Measurements from ENCODE around the gene GRM4.

GRM4 gene

DNA sequence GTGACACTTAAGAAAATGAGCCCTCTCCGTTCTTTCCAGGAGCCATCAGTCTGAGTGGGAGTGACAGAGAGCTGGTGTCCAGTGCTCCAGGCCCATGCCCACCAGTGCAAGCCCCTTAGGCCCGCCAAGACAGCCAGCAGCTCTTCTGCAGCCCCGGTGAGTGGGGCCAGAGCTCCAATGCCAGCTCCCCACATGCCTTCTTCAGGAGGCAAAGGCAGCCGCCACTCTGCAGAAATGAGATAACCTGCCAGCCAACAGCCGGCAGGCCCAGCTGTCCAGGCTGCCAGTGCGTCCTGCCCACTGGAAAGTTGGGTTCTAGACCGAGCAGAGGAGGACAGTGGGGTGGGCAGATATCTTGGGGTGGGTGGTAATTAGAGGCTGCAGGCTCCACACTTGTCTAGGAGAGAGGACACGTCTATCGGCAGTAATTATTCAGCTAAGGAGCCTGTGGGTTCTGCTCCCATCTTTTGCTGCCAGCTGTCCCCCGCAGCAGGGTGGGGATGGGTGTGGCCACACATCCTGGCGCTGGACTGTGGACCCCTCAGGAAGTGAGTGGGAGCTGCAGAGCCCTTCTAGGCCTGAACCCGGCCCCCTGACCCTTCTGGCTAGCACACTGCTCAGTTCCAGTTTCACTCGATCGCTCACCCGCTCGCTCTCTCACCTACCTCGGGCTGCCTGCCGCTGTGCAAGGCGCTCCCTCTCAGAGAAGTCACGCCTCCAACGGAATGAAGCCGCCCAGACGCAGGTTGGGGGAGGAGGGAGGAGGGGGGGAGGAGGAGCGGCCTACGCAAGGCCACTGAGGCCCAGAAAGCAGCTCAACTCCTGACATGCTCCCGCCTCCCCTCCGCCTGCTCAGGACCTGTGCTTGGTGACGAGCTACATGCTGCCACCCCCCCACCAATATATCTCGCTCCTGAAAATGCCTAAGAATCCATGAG is 3.6 kb downstream of the GRM4 start:
- no peak for DNase-seq (ENCODE audit: low spot score)

DNA sequence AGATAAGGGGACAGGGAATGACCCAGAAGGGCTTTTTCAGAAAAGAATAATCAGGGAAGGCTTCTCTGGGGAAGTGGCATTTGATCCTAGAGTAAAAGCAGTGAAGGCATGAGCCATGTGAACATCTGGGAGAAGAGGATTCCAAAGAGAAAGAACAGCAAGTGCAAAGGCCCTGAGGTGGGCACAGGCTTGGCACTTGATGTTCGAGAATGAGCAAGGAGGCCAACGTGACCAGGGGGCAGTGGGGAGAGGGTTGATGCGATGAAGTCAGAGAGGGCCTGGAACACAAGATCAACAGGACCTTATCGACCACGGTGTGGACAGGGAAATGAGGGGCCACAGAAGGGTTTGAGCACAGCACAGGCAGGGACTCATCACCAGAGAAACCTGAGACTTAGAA is 5.8 kb downstream of the GRM4 start:
- no peak for DNase-seq (ENCODE audit: low spot score)

DNA sequence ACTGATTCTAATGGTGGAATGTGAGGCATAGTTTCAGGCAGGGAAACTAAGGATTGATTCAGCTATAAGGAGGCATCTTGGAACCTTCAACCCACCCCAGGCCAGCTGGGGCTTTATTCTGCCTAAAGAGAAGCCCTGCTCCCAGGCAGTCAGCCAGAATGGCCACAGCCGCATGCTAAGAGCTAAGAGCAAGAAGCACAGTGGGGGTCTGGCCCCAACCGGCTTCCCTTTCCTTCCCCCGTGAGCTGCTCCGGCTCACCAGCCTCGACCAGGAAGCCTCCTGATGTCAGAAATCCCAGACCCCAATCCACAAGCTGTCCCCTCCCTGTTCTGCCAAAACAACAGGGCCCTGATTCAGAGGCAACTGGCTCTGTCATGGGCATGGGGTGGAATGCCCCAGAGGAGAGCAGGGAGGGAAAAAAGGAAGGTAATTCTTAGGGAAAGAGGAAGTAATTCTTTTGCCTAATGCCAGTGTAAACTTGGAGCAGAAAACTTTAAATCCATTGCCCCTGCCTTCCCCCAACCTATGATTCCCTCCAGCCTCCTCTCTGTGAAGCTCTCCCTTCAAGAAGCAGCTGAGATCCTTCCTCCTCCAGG is 6.9 kb downstream of the GRM4 start:
- DNase-seq (ENCODE audit: low spot score), result no peak

DNA sequence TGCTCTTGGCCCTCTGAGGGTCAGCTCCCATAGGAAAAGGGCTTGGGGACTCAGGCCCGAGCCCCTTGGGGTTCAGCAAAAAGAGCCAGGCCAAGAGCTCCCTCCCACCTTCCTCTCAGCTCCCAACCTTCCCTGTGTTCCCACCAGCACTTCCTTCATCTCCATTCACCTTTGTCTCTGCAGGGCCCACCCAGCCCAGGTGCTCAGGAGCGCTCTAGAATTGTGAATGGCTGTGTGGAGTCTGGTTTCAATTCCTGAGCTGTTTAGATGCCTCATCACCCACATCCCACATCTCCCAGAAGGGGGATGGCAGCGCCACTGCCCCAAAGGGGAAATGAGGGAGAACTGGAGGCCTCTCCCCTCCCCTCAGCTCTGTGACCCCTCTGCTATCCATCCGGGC is 7.7 kb downstream of the GRM4 start:
- no peak for DNase-seq (ENCODE audit: low spot score)

DNA sequence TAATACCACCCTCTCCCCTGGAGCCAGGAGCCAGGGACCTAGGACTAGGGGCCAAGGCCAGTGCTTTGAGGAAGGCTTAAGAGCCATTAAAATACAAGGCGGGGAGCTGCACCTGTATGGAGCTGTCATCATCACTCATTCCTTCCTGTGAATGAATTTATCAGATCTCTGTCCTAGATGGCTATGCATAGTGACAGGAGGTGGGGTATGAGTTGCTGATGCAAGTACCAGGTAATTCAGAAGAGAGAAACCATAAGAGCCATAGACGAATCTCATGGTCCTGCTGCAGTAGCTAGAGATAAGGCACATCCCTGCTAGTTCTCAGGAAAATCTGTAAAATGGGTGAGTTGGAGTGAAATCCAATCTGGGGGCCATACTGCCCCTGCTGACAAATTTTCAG is 10.3 kb downstream of the GRM4 start:
- no peak for DNase-seq (ENCODE audit: low spot score)

DNA sequence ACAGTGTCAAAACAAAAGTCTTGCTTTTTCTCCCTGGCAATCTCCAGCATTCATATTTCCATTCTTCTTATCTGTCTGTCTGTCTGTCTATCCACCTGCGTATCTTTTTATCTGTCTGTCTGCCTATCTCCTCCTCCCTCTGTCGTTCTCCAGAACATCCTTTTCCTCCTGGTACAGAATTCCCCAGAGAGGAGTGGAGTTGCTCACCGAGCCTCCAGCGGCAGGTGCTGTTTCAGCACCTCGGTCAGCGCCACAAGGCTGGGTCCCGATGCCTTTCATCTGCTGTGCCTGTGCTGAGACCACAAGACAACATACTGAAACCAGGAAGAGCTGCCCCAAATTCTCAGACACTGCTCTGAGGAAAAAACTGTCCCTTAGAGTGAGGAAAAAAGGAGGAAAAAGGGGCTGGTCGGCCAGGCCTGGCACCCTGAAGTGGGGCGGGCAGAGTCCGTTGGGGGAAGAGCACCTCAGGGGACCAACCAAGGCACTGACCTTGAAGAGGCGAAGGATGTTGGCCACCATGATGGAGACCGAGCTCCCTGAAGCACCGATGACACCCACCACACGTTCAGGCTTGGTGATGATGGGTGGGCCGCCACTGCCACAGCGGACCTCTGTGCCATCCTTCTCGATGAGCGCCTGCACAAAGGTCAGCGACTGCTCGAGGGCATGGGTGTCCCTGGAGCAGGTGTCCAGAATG is 13.3 kb downstream of the GRM4 start:
- DNase-seq (ENCODE audit: low spot score), result no peak

DNA sequence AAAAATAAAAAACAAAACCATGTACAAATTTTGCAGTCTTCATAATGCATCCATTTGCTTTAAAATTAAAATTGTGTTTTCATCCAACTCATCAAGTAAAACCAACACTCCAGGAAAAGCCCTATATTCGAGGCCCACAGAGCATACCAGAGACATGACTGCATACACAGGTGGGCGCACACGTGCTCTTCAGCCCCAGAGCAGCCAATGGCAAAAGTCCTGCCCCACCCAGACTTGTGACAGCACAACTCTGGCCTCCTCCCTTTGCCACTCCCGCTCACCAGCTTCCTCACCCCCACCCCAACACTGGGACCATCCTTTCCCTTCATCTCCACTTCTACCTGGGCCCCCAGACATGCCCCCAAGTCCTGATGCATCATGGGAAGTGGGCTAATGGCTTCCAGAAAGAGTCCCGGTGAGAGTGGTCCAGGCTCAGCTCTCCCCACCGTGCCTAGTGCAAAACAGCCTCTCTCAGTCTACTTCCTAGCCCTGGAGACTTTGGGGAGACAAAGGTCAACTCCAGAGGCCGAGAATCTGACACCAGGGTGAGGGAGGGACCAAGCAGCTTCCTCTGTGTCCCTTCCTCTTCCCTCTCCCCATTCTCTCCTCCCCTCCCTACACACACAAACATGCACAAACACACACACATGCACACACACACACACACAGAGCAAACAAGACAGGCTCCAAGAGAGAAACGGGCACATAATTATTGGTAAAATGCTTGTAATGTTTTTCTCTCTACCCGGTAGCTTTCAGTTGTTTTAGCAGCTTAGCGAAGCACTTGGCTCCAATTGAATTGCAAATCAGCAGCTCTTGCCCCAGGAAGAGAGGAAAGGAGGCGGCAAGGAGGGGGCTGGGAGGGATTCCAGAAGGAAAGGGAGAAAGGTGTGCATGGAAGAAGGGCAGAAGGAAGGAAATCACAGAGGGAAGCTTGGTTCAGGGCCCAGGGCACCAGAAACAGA is 14.3 kb downstream of the GRM4 start:
- no peak for DNase-seq (ENCODE audit: low spot score)

DNA sequence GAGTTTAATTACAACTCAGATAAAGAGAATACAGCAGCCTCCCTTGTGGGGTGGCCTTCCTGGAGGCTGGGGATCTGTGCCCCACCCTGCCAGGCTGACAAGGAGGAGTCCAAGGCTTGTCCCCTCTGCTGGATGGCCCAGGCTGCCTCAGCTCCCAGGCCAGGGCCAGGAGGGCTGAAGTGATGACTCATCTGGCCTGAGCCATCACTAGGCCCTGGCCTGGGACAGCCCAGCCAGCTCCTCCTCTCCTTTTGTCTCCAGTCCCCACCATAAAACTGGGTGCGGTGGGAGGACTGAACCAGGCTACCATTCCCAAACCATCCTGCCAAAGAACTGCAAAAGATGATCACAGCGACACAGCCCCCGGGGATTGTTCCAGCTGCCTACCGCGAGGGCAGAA is 15.0 kb downstream of the GRM4 start:
- DNase-seq (ENCODE audit: low spot score), result no peak

DNA sequence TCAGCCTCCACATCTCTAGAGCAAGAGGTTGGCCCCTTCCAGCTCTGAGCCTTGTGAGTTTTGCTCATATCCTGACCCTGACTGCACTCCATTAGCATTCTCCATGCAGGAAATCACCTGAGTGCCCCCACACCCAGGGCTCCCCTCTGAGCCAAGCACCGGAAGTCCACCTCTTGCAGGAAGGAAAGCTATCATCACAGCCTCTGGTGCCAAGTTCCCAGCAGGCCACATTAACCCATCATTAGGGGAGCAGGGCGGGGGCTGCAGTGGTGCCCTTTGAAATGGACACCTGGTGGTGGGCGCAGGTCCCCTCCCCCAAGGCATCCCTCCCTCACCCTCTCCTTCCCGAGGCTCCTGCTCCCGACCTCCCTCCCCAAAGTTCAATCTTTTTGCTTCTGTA is 16.1 kb downstream of the GRM4 start:
- DNase-seq (ENCODE audit: low spot score), result no peak

DNA sequence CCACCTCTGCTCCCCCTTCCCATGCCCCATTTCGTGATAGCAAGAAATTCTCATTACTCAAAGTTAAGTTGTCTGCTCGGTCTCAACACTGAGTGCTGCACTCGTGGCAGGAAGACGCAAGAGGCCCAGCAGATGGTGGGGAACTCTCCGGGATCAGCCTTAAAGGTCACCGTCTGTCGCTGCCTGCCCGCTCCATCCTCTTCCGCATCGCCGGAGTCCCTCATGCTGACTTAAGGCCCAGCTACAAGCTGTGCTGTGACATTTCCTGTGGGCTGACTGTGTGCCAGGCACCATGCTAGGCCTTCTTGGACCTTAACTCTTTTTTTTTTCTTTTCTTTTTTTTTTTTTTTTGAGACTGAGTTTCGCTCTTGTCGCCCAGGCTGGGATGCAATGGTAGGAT is 17.8 kb downstream of the GRM4 start:
- DNase-seq (ENCODE audit: low spot score), result no peak

DNA sequence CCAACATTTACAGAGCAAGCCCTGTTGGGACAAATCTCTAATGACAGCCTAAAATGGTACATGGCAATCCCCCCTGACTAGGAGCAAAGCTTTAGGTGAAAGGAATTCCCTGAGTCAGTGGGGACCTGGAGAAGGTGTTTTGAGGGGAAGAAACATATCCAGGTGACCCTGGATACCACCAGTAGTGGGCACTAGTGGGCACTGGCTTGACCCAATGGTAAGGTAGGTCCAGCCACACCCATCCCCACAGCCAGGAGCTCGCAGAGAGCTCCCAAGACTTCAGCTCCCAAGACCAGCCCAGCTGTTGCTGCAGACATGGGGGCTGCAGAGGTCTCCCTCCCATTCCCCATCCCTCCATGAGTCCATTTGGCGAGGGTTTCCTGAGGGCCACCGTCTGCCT is 19.5 kb downstream of the GRM4 start:
- DNase-seq (ENCODE audit: low spot score), result no peak

DNA sequence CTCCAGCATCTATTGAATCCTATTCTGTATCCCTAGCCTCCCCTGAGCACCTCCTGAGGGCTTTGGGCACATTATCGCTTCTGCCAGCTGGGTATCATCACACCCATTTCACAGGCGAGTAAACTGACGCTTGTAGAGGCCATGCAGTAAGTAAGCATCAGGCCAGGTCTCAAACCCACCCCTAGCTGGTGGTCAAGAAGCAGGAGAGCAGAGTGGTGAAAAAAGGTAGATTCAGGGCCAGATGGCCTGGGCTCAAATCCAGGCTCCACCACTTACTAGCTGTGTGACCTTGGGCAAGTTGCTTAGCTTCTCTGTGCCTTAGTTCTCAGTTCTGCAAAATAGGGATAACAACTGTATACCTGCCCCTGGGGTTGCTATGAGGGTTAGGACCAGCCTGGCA is 19.9 kb downstream of the GRM4 start:
- no peak for DNase-seq (ENCODE audit: low spot score)

DNA sequence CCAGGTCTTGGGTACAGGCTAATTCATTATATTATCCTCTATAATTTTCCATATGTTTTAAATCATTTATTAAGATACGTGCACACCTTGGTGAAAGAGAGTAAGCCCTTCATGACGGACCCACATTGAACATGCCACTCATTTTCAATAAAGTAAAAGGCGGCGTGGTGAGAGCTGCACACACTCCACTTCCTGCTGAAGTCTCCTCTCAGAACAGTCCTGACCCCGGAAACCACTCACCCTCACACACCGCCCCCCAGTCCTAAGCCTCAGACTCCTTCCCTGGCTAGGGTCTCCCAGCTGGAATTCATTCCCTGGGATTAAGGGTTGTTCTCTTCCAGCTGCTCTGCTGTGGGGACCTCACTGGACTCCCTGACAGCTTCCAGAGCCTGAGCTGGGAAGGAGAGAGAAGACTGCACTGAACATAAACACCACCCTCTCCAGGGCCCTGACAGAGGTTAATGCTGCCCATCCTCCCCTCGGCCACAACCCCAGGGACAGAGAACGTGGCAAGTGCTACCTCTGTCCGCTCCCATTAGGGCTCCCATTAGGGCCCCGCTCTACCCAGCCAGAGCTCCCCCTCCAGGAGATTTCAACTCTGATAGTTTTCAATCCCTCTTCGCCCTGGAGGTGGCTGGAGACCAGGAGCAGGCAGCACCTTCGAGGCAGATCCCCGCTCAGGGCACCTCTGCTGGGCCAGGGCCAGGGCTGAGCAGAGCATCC is 24.8 kb downstream of the GRM4 start:
- DNase-seq (ENCODE audit: low spot score), result no peak

DNA sequence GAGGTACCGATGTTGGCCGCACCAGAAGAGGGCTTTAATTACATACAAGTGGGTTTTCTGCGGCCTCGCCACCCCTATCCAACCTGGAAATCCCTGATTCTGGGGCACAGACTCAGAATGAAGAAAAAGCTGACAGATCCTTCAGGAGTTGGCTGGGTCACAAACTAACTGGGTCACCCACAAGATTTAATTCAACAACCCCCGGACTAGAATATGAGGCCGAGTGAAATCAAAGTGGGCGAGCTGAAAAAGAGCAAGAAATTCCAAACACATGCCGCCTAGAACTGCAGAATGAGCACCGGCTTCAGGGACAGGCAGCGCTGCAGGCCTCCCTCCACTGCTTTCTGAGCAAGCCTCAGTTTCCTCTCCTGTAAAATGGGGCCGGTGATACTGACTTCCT is 30.0 kb downstream of the GRM4 start:
- no peak for DNase-seq (ENCODE audit: low spot score)

DNA sequence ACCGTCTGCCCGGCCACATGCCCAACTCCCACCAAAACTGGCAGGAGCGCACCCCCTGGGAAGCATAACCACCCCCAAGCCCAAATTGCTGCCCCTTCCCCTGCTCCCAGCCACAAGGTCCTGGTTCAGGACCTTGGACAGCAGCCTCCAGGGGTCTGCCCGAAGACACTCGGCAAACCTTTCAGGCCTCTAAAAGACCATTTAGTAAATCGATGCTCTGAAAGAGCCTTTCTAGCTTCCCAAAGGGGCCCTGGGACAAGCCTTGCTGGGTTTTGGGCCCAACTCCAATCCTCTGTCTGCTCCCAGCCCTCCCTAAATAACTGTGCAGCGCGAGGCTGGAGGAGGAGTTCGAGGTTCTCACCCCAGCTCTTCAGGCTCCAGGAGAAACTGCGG is 30.5 kb downstream of the GRM4 start:
- no peak for DNase-seq (ENCODE audit: low spot score)

DNA sequence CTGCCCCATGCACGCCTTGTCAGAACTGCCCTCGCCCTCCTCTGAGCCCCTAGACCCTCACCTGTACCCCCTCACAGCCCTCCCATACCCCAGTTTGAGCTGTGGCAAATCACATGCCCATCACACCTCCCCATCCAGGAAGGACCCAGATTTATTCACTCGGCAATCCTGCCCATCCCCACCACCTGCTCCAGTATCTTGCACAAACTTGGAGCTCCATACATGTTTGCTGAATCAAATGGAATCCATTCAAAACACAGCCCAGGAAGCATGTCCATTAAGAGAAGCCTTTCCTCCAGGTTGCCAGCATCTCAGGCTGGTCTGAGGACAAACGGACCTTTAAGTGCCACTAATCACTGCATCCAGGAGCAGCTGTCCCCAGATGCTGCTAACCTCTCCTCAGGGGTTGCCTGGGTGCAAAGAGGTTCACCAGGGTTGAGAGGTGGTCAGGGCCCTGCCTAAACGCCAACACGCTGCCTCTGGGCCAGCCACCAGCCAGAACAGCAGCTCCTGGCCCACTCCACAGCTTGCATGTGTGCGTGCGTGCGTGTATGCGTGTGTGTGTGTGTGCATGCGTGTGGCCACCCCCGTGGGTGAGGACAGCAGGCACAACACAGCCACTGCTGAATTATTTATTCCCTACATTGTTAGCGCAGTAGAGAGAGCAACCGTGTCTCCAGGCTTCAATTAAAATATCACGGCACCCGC is 31.0 kb downstream of the GRM4 start:
- no peak for DNase-seq (ENCODE audit: low spot score)

DNA sequence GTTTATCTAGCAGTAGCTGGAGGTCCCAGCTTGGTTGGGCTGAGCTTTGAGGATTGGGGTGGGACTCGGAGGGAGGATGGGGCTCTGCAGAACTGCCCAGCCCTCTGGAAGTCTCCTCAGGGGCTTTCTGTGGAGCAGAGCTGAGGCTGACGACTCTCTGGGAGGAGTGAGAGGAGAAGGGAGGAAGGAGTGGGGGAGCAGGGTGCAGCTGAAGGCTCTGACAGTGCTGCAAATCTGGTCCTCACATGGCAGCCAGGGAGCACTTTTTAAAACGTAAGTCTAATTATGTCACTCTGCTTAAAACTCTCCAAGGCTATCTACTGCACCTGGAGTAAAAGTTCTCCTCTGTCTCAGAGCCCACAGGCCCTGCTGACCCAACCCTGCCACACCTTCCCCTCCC is 32.4 kb downstream of the GRM4 start:
- no peak for DNase-seq (ENCODE audit: low spot score)

DNA sequence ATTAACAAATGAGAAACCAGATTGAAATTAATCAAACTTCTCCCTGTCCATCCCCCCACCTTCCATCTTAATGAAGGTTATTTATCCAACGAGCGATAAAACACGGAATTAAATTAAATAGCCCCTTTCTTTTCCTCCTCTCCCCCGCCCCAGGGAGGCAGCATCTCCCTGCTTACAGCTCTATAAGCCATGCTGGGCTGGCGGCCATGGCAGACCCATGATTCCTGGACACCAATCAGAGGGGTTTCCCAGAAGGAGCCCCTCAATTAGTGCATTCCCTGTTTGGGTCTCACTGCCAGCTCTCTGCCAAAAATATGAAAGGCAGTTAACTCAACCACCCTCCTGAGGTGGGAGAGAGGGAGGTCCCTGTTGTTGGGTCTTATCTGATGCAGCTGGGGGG is 33.8 kb downstream of the GRM4 start:
- DNase-seq (ENCODE audit: low spot score), result no peak

DNA sequence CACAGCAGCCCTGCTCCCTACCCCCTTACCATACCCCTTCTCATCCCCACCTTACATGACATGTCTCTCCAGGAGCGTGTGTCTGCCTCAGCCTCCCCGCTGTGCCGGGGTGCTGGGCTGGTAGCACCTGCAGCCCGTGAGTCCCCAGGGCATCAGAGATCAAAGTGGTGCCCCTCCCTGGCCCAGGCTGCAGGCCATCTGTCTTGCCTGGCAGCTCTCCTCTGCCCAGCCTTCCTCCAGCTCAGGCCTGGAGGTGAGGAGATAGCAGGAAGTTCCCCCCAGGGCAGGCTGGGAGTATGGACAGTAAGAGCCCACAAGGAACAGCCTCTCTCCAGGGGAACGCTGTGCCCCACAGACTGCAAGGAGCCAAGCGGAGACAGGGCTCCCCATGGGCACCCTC is 35.3 kb downstream of the GRM4 start:
- DNase-seq (ENCODE audit: low spot score), result no peak

DNA sequence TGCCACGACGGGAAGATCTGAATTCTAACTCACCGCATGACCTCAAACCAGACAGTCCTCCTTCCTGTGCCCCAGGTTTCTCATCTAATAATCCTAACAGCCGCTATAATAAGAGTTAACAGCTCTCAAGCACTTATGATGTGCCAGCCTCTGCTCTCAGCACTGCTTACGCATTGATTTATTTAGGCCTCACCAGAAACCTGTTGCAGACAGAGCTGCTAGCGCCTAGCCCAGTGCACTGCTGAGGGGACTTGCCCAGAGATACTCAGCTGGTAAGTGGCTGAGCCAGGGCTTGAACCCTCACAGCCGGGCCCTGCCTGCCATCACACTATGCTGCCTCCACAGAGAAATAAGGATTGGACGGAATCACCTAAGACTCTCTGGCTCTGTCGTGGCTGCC is 37.7 kb downstream of the GRM4 start:
- DNase-seq (ENCODE audit: low spot score), result no peak

DNA sequence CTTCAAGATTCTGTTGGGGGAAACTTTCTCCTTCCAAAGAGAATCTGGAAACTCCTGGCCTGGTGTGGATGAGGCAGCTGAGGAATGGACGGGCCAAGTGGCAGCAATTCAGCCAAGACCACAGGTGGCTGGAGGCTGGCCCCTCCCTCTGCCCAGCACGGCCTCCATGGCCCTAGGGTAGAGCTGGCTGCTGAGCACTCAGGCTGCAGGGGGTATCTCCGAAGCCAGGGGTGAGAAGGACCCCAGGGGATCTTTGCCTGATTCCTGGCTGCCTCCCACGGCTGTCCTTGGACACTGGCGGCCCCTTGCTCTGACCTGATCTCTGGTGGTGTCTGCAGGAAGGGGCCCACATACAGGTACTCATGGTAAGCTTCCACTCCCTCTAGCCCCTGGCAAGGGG is 39.0 kb downstream of the GRM4 start:
- no peak for DNase-seq (ENCODE audit: low spot score)

Measured in CD4-positive, alpha-beta T cell treated with Interleukin-6 at 100 ng/mL for 8 hours (primary cell).